Bronchial epithelial cell (primary cell): ENCODE data around the gene TRERF1. TPM values are rescaled to one million over a fixed set of nuclear protein-coding genes. Genes with fewer than 3 reads are reported as not detected.

Source experiments
- DNase-seq: peaks from one replicate; pipeline ENCODE4 v3.0.0-alpha.2; 2010; ENCODE audit warnings: low read depth
- FAIRE-seq: peaks from 2 replicates; lab custom pipeline; 2011; peaks lifted over from hg19 to GRCh38; lab: Jason Lieb, UNC
- H3K27me3 ChIP-seq: 2 replicates; pipeline ENCODE4 v1.5.1; 2011; ENCODE audit warnings: low read length; ENCODE audit not compliant: control insufficient read depth, insufficient read depth
- H3K36me3 ChIP-seq: 2 replicates; pipeline ENCODE4 v1.5.1; 2011; ENCODE audit warnings: low read length; ENCODE audit not compliant: control insufficient read depth, insufficient read depth
- H3K4me3 ChIP-seq: 2 replicates; pipeline ENCODE4 v1.5.1; 2011; ENCODE audit warnings: mild to moderate bottlenecking, low read depth, low read length, control low read depth
- CTCF ChIP-seq: IDR thresholded peaks from 2 replicates; pipeline ENCODE4 v1.5.1; 2011; ENCODE audit warnings: mild to moderate bottlenecking, moderate library complexity, low read length, control low read depth, inconsistent platforms; ENCODE audit not compliant: insufficient read depth, severe bottlenecking
- total RNA-seq: library from RNA; depleted of rRNA; stranded (reverse); fragments of >200 nt; gene quantifications from 2 replicates; pipeline ENCODE4 v1.2.1, GENCODE V29; 2014

TRERF1 gene
- total RNA-seq, 1 donor from 2014 or later, result 1.8 TPM

- H3K4me3 ChIP-seq, result no peak overlapping the region
- no peak for TF ChIP-seq CTCF
- peaks cover 2% of the 10 kb centered on the region for H3K36me3 ChIP-seq
- FAIRE-seq (no peak), DNase-seq (peak; percentile 31)
- H3K27me3 ChIP-seq, result no peaks in the 10 kb centered on the region
These were observed 171.6 kb downstream of the TRERF1 start for GRCh38 chr6:42279966-42280629.

- no peaks in the 10 kb centered on the region for H3K27me3 ChIP-seq
- FAIRE-seq (no peak), DNase-seq (peak; percentile 61)
- no peak for TF ChIP-seq CTCF
- H3K36me3 ChIP-seq, result no peaks in the 10 kb centered on the region
- no peak overlapping the region for H3K4me3 ChIP-seq
These were observed 172.5 kb downstream of the TRERF1 start for GRCh38 chr6:42279144-42279781.

GRCh38 chr6:42278131-42278853, 173.4 kb downstream of the TRERF1 start:
- Histone ChIP-seq H3K4me3 (no peak overlapping the region), H3K36me3 (no peaks in the 10 kb centered on the region), H3K27me3 (no peaks in the 10 kb centered on the region)
- DNase-seq (no peak), FAIRE-seq (no peak)
- no peak for TF ChIP-seq CTCF

- no peak overlapping the region for H3K4me3 ChIP-seq
- no peak for DNase-seq
- no peaks in the 10 kb centered on the region for H3K36me3 ChIP-seq
- TF ChIP-seq CTCF, result no peak
- no peaks in the 10 kb centered on the region for H3K27me3 ChIP-seq
- FAIRE-seq, result no peak
These were observed 175.5 kb downstream of the TRERF1 start for GRCh38 chr6:42276034-42276890.

- H3K27me3 ChIP-seq, result no peaks in the 10 kb centered on the region
- TF ChIP-seq CTCF, result no peak
- H3K4me3 ChIP-seq, result no peak overlapping the region
- no peak for FAIRE-seq
- DNase-seq, result no peak
- no peaks in the 10 kb centered on the region for H3K36me3 ChIP-seq
These were observed 176.2 kb downstream of the TRERF1 start for GRCh38 chr6:42275376-42276033.
